Stimulated activated CD8-positive, alpha-beta memory T cell treated with anti-CD3 and anti-CD28 coated beads, Interleukin-4, amount 100 ng/mL, for 4 hours (primary cell): Measurements from ENCODE around the gene SLC22A1.
"Not testable (repeated sequence)": the region's sequence is repeated elsewhere in the genome, so short reads cannot be mapped to it uniquely, and the experiment has no call there.

ENCODE experiments used
- DNase-seq, 2 donors: peaks; one replicate each; pipeline ENCODE4 v3.0.0-alpha.2; 2020; ENCODE audit warnings: low read depth in 2 of 2, low spot score in 1 of 2

SLC22A1 gene

GRCh38 chr6:160093061-160093460 is 28.6 kb upstream of the SLC22A1 start:
- DNase-seq, result no peak

DNA sequence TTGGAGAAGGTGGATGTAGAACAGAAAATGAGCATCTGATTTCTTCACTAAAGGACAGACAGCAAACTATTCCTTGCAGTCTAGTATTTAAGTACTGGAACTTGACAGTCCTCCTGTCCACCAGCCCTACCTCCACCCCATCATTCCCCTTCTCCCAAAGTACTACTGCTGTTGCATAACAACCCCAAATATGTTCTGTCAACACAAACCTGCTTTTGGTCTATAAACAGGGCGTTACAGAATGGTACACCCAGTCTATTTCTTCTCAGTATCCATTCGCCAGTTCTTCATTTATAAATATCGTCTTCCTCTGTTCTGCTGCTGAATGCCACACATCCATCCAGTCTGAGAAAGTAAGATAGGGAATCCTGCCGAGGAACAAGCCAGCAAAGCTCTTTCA is 27.7 kb upstream of the SLC22A1 start:
- DNase-seq, result no peak

DNA sequence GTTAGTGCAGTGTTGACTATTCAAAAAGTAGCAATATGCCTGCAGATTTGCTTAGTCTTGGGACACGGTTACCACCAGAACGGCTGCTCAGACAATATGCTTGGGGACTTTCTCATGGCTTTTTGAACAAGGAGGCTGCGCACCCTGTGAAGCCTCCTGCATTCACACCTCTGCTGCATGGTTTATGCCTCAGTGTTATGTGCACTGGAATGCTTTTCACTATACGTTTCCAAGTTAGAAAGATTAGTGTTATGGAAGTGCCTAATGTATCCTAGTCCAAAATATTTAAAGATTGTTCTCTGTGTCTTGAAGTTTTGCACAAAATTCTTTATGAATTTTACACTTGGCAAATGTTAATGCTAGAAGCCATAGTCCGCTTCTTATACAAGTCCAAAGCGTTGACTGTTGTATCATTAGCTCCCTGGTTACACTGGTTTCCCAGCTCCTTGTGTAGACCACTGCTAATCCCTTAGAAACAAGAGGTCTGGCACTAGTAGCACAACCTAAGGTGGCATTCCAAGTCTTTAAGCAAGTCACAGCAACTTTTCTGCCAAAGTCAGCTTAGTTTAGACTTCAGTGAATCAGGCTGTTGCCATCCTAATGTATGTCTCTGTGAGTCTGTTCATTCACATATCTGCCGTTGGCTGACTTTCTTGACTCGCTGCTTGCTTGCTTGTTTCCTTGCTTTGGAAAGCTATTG is 26.3 kb upstream of the SLC22A1 start:
- no peak for DNase-seq

GRCh38 chr6:160101277-160102205 is 20.1 kb upstream of the SLC22A1 start:
- no peak for DNase-seq

DNA sequence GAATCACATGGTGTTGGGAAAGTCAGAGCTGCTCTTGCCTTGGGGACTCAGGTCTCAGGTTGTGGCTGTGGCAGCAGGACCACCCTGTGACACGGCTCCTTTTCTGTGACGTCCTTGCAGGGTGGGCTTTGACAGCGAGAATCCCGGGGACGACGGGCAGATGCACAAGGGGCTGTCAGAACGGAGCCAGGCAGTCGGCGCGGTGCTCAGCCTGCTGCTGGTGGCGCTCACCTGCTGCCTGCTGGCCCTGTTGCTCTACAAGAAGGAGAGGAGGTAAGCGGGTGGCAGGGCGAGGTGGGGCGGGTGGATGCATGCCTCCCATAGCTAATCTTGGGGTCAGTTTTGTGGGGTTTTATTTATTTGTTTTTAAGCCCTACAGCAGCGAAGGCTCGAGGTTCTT is 19.2 kb upstream of the SLC22A1 start:
- DNase-seq, result no peak

DNA sequence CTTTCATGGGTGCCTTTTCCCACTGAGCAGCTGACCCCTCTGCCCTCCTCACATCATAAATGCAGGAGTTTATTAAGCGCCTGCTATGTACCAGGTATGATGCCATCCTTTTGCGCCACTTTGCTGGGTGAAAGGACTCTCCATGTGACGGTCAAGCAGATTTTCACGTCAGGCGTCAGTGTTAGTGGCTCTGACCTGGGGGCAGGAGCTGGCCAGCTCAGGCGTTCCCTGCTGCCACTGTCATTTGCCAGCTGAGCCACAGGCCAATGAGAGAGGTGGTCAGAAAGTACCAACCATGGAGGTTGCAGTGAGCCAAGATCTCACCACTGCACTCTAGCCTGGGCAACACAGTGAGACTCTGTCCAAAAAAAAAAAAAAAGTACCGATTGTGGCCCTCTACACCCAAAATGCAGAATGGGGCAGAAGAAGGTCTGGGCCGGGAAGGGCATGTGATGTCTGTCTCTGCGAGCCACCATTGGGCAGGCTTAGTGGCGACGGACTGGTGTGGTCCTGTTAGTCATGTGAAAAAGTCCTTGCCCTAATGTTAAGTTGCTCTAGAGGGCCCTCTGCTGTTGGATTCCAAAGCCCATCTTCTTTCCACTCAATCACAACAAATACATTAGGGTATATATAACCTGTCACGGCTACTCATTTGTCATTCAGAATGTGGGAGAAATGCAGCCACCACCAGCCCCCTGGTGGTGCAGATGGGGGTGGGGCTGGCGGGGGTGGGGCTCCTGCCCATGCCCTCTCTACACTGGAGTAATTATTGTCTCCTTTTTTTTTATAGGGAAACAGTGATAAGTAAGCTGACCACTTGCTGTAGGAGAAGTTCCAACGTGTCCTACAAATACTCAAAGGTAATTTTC is 18.4 kb upstream of the SLC22A1 start:
- DNase-seq, result no peak

DNA sequence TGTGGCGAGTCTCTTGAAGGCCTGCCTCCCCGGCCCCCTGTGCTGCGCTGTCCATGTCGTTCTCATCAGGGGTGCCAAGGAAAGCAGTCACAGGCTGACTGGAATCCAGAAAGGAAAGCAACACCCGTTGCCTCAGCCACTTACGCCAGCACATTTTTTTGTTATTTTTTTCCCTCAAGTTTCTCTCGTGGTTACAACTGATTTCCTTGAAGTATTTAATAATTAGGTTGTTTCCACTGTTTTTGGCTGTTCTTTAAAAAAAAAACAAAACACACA is 17.9 kb upstream of the SLC22A1 start:
- no peak for DNase-seq

GRCh38 chr6:160104821-160105517 is 16.6 kb upstream of the SLC22A1 start:
- no peak for DNase-seq

- DNase-seq, result no peak
Observed at GRCh38 chr6:160106010-160106409, 15.6 kb upstream of the SLC22A1 start.

- no peak for DNase-seq
Observed at GRCh38 chr6:160106701-160107100, 14.9 kb upstream of the SLC22A1 start.

DNA sequence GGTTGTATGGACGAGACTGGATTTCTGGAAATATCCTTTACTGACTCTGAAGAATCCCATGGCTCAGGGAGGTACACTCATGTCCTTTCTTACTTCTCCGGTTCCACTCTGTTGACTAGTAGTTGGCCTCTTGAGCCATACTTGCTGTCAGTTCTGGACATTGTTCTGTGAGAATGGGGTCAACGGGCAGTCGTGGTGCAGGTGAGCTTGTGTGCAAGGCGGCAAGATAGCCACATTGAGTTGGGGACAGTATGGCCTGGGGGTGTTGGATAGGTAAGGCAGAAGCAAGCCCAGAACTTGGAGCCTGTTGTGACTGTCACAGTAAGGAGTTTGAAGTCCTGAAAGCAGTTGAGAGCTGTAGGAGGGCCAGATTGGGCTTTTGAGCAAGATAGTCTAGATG is 13.5 kb upstream of the SLC22A1 start:
- no peak for DNase-seq

DNA sequence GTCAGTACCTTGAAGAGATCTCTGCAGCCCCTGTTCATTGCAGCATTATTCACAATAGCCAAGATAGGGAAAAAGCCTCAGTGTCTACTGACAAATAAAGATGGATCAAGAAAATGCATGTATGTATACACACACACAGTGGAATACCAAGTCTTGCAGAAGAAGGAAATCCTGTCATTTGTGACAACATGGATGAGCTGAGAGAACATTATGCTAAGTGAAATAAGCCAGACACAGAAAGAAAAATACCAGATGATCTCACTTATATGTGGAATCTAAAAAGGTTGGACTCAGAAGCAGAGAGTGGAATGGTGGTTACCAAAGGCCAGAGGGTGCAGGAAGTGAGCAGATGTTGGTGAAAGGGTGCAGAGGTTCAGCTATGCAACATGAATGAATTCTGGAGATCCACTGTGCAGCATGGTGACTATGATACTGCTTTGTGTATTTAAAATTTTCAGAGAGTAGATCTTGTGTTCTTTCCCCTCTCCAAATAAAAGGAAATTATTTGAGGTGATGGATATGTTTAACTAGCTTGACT is 11.0 kb upstream of the SLC22A1 start:
- DNase-seq, result no peak

- no peak for DNase-seq
Observed at GRCh38 chr6:160111806-160112205, 9.8 kb upstream of the SLC22A1 start.

DNA sequence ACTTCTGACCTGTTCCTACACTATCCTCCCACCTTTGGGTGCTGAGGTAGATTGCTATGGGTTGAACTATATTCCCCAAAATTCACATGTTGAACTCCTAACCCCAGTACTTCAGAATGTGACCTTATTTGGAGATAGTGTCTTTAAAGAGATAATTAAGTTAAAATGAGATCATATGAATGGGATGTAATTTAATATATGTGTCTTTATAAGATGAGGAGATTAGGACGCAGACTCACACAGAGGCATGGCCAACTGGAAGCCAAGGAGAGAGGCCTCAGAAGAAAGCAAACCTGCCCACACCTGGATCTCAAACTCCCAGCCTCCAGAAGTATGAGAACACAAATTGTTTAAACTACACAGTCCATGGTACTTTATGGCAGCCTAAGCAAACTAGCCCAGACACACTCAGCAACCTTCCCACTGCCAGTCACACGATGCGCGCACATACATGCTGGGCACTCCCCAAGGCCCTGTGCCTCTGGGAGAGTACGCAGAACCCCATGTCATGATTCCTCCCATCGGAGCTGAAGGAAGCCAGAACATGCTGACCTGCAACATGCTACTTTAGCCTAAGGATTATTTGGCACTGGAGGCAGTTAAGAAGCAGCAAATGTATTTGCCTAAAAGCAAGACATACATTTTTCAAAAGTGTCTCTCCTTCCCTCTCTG is 8.9 kb upstream of the SLC22A1 start:
- DNase-seq, result no peak

- DNase-seq, result not testable (repeated sequence)
Observed at GRCh38 chr6:160114536-160114935, 7.1 kb upstream of the SLC22A1 start.

DNA sequence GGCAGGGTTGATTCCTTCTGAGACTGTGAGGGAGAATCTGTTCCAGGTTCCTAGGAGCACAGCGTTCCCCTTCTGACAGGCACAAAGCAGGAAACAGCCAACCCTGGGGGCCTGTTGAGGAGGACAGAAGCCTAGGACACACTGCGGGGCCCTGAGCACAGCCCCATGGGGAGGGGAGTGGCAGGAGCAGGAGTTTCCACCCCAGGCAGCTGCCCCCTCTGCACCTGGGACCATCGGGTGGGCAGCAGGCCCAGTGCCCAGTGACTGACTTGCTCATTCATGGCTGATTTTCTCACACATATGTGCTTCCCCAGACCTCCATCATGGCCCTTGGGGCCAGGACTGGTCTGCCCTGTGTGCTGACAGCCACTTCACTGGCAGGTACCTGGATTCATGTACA is 6.2 kb upstream of the SLC22A1 start:
- no peak for DNase-seq

DNA sequence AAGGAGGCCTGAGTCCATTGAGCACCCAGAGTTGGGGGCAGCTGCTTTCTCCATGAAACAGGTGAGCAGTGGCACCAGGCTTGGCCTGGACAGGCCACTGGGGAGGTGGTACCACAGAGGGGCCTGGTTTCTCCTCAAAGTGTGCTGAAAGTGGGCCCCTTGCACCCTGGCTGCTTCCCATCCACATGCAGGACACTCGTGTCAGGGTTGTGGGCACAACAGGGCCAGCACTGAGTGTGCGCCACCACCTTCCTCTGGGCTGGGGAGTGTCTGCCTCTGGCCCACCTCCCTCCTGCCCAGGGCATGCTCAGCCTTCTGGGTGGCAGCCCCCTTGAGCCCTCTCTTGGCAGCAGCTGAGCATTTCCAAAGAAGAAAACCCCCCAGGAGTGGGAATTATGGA is 5.2 kb upstream of the SLC22A1 start:
- no peak for DNase-seq

GRCh38 chr6:160117137-160117536 is 4.5 kb upstream of the SLC22A1 start:
- DNase-seq, result no peak

- DNase-seq, result no peak
Observed at GRCh38 chr6:160118620-160119229, 2.9 kb upstream of the SLC22A1 start.

DNA sequence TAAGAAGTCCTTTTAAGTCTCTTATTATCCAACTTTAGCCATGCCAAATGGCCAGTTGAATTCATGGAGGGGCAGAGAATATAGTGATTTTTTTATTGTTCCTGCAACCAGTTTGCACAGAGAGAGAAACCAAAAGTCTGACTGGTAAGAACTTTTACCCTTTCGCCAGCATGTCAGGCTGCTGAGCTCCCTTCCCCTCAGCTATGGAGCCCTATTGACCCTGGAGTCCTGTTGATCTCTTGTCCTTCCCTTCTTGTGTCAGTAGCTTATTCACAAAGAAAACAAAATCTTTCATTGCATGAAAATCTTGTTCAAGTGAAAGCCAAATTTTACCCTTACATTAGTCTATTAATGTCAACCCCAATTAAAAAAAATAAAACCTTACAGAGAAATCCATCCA is 1.5 kb upstream of the SLC22A1 start:
- DNase-seq, result no peak
